ENCODE results near the gene HNRNPUL1.

Gene HNRNPUL1

GRCh38 chr19:41350735-41351338, 86.7 kb downstream of the HNRNPUL1 start:
- no peak for DNase-seq (ENCODE audit: low read depth)
- no peak overlapping the region for H3K4me3 ChIP-seq (ENCODE audit: low read depth, low read length)
- no peak for TF ChIP-seq CTCF (IDR thresholded peaks at IDR 0.05; ENCODE audit: control insufficient read depth, extremely low read depth, insufficient read depth)

GRCh38 chr19:41351339-41352245, 87.4 kb downstream of the HNRNPUL1 start:
- DNase-seq (ENCODE audit: low read depth) = no peak
- no peak for TF ChIP-seq CTCF (IDR thresholded peaks at IDR 0.05; ENCODE audit: control insufficient read depth, extremely low read depth, insufficient read depth)
- no peak overlapping the region for H3K4me3 ChIP-seq (ENCODE audit: low read depth, low read length)

- H3K4me3 ChIP-seq (ENCODE audit: low read depth, low read length) = no peak overlapping the region
- TF ChIP-seq CTCF (IDR thresholded peaks at IDR 0.05; ENCODE audit: control insufficient read depth, extremely low read depth, insufficient read depth) = no peak
- DNase-seq (ENCODE audit: low read depth) = no peak
These were observed 88.1 kb downstream of the HNRNPUL1 start for GRCh38 chr19:41352279-41352608.

- no peak for TF ChIP-seq CTCF (IDR thresholded peaks at IDR 0.05; ENCODE audit: control insufficient read depth, extremely low read depth, insufficient read depth)
- H3K4me3 ChIP-seq (ENCODE audit: low read depth, low read length) = peak overlapping the region; percentile 2; the same call in 1 of the 2 replicates
- DNase-seq (ENCODE audit: low read depth) = no peak
These were observed 88.7 kb downstream of the HNRNPUL1 start for GRCh38 chr19:41352609-41353465.

GRCh38 chr19:41353466-41354342, 89.5 kb downstream of the HNRNPUL1 start, which contains the start of gene TGFB1:
Gene TGFB1, minus strand, starts transcription at chr19:41353922. Its CDS starts 878 bp downstream, at chr19:41353044.
- peak within 1 kb of the TSS; percentile 2; the same call in 1 of the 2 replicates for H3K4me3 ChIP-seq (ENCODE audit: low read depth, low read length)
- DNase-seq (ENCODE audit: low read depth) = no peak
- TF ChIP-seq CTCF (IDR thresholded peaks at IDR 0.05; ENCODE audit: control insufficient read depth, extremely low read depth, insufficient read depth) = peak; percentile 52
